H1 (cell line): ENCODE data around the gene H6PD. TPM values are rescaled to one million over a fixed set of nuclear protein-coding genes. Genes with fewer than 3 reads are reported as not detected.

Experiments used
- CBX8 ChIP-seq: fragments of 300-800, 300-1000 bp; sonication (generic); IDR thresholded peaks from 2 replicates; pipeline ENCODE4 v1.7.1; 2016; ENCODE audit warnings: low read depth, low read length, borderline replicate concordance
- MAFK ChIP-seq: IDR thresholded peaks from 2 replicates; pipeline ENCODE4 v1.6.1; 2012; ENCODE audit warnings: low read depth, mild to moderate bottlenecking, improper control_type of control experiment, low read length
- POLR2AphosphoS5 ChIP-seq: IDR thresholded peaks from 2 replicates; pipeline ENCODE4 v1.6.1; 2011; ENCODE audit warnings: low read depth, low read length
- SAP30 ChIP-seq: fragments of 300-600 bp; sonication (generic); IDR thresholded peaks from 2 replicates; pipeline ENCODE4 v1.7.1; 2012; ENCODE audit warnings: low read length, moderate library complexity, mild to moderate bottlenecking, inconsistent platforms; ENCODE audit not compliant: insufficient read depth, insufficient replicate concordance
- polyA plus RNA-seq, 7 experiments: library from polyadenylated mRNA; depleted of rRNA in 3 of 7; stranded (reverse) in 5 of 7; unstranded in 2 of 7; fragments of >200 nt in 5 of 7; fragments of 200-250 nt in 2 of 7; gene quantifications; 1 replicate in 5 of 7; 2 replicates in 1 of 7; 4 replicates in 1 of 7; pipeline versions ENCODE4 v1.2.1 to v1.2.3, GENCODE V29; 2011 to 2013; ENCODE audit warnings: missing spikeins in 2 of 7, mixed read lengths in 2 of 7
- total RNA-seq: library from RNA; stranded (reverse); fragmentation: NEBNext Ultra II Directional; extraction: Animal tissue kit (Norgen Biotek cat#: 25700); gene quantifications from 2 replicates; pipeline ENCODE4 v1.2.1, GENCODE V29; 2021
- TF ChIP-seq, protein P1 (sequence below): IDR thresholded peaks from 2 replicates; pipeline ENCODE4 v1.6.1; 2011; ENCODE audit warnings: low read length, improper control_type of control experiment

Gene H6PD
- total and polyA plus RNA-seq, 2 of the 8 experiments (the other 6 are each of a cell fraction or from before 2014, with no cell fraction given) = 3.6 to 3.8 TPM

DNA sequence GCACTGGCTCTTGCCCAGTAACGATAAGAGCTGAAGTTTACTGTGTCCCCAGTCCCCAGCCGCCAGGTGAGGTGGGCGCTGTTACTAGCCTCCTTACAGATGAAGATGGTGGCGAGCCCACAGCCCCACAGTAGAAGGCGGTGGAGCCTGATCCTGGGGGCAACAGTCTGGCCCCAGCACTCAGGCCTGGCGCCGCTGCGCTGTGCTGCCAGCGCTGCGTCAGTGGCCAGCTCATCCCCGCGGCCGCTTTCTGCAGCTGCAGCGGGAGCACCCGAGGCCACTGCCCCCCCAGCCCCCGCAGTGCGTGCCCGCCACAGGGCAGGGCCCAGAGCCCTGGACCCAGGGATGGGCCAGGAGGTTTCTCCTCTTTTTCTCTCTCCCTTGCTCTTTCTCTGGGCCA lies 13.3 kb downstream of the H6PD start (continued):
- TF ChIP-seq MAFK = no peak
- TF ChIP-seq SAP30 = no peak
- TF ChIP-seq, protein P1, sequence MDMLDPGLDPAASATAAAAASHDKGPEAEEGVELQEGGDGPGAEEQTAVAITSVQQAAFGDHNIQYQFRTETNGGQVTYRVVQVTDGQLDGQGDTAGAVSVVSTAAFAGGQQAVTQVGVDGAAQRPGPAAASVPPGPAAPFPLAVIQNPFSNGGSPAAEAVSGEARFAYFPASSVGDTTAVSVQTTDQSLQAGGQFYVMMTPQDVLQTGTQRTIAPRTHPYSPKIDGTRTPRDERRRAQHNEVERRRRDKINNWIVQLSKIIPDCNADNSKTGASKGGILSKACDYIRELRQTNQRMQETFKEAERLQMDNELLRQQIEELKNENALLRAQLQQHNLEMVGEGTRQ = no peak
- TF ChIP-seq POLR2AphosphoS5 = no peak
- TF ChIP-seq CBX8 = no peak
